Measurements from ENCODE around the gene ADGRG6. TPM values are rescaled to one million over a fixed set of nuclear protein-coding genes. Genes with fewer than 3 reads are reported as not detected.

ADGRG6 gene
- total RNA-seq, 1 experiment from 2014 or later: 30.3 TPM

GRCh38 chr6:142285235-142286087 lies 16.3 kb upstream of the ADGRG6 start:
- intact Hi-C loops (cut with micrococcal nuclease; ENCODE audit: unreplicated experiment): no loop called here
- ChIA-PET CTCF (no interaction called here), POLR2A (ENCODE audit: unreplicated experiment) (no interaction called here)
- Histone ChIP-seq H3K27me3 (ENCODE audit: insufficient read depth, low read depth) (no peaks in the 10 kb centered on the region), H3K79me2 (ENCODE audit: low read depth) (no peaks in the 10 kb centered on the region), H3F3A (ENCODE audit: insufficient read depth, low read depth) (no peaks in the 10 kb centered on the region), H3K9me2 (ENCODE audit: insufficient read depth) (no peaks in the 10 kb centered on the region), H4K20me1 (ENCODE audit: insufficient read depth) (no peaks in the 10 kb centered on the region), H3K4me1 (replicated peaks; ENCODE audit: insufficient read depth) (no peaks in the 10 kb centered on the region), H3K4me3 (no peak overlapping the region), H2AFZ (no peak overlapping the region), H3K9me3 (ENCODE audit: insufficient read depth, low read depth) (no peaks in the 10 kb centered on the region; the same call in 1 of the 2 replicates), H3K36me3 (ENCODE audit: low read depth) (no peaks in the 10 kb centered on the region), H3K27ac (no peak overlapping the region), H3K4me2 (no peak overlapping the region)
- TF ChIP-seq CTCF (conservative IDR thresholded peaks at IDR 0.05) (no peak), EZH2 (IDR thresholded peaks at IDR 0.05; ENCODE audit: low read depth) (no peak)
- no TSS peak for BruUV-seq (replicated peaks)
- DNase-seq: no peak

- Histone ChIP-seq H3K79me2 (ENCODE audit: low read depth) (no peaks in the 10 kb centered on the region), H3F3A (ENCODE audit: insufficient read depth, low read depth) (no peaks in the 10 kb centered on the region), H2AFZ (no peak overlapping the region), H3K9me3 (ENCODE audit: insufficient read depth, low read depth) (no peaks in the 10 kb centered on the region; the same call in 1 of the 2 replicates), H3K4me2 (no peak overlapping the region), H3K9me2 (ENCODE audit: insufficient read depth) (no peaks in the 10 kb centered on the region), H4K20me1 (ENCODE audit: insufficient read depth) (no peaks in the 10 kb centered on the region), H3K4me3 (no peak overlapping the region), H3K27ac (no peak overlapping the region), H3K27me3 (ENCODE audit: insufficient read depth, low read depth) (no peaks in the 10 kb centered on the region), H3K4me1 (replicated peaks; ENCODE audit: insufficient read depth) (no peaks in the 10 kb centered on the region), H3K36me3 (ENCODE audit: low read depth) (no peaks in the 10 kb centered on the region)
- ChIA-PET CTCF (no interaction called here), POLR2A (ENCODE audit: unreplicated experiment) (no interaction called here)
- no TSS peak for BruUV-seq (replicated peaks)
- intact Hi-C loops (cut with micrococcal nuclease; ENCODE audit: unreplicated experiment): no loop called here
- no peak for DNase-seq
- TF ChIP-seq EZH2 (IDR thresholded peaks at IDR 0.05; ENCODE audit: low read depth) (no peak), CTCF (conservative IDR thresholded peaks at IDR 0.05) (no peak)
Measured at GRCh38 chr6:142286088-142286409, 15.8 kb upstream of the ADGRG6 start.

DNA sequence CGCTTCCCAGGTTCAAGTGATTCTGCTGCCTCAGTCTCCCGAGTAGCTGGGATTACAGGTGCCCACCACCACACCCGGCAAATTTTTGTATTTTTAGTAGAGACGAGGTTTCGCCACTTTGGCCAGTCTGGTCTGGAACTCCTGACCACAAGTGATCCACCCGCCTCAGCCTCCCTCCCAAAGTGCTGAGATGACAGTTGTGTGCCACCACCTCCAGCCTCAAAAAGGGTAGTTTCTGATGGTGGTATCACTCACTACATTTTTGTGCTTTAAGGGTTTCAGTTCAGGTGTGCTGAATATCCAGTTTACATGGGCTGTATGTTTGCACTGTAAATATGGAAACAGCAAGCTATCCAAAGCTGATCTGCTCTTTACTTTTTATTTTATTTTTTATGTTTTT lies 12.1 kb upstream of the ADGRG6 start:
- Histone ChIP-seq H3K4me3 (no peak overlapping the region), H3K9me2 (ENCODE audit: insufficient read depth) (no peaks in the 10 kb centered on the region), H4K20me1 (ENCODE audit: insufficient read depth) (no peaks in the 10 kb centered on the region), H3K27ac (no peak overlapping the region), H3K4me1 (replicated peaks; ENCODE audit: insufficient read depth) (no peaks in the 10 kb centered on the region), H3K36me3 (ENCODE audit: low read depth) (no peaks in the 10 kb centered on the region), H3K27me3 (ENCODE audit: insufficient read depth, low read depth) (no peaks in the 10 kb centered on the region), H3K9me3 (ENCODE audit: insufficient read depth, low read depth) (no peaks in the 10 kb centered on the region; the same call in 1 of the 2 replicates), H3K79me2 (ENCODE audit: low read depth) (no peaks in the 10 kb centered on the region), H2AFZ (no peak overlapping the region), H3K4me2 (no peak overlapping the region), H3F3A (ENCODE audit: insufficient read depth, low read depth) (no peaks in the 10 kb centered on the region)
- TF ChIP-seq EZH2 (IDR thresholded peaks at IDR 0.05; ENCODE audit: low read depth): no peak
- TF ChIP-seq CTCF (conservative IDR thresholded peaks at IDR 0.05): no peak
- BruUV-seq (replicated peaks): no TSS peak
- POLR2A ChIA-PET (ENCODE audit: unreplicated experiment): no interaction called here
- intact Hi-C loops (cut with micrococcal nuclease; ENCODE audit: unreplicated experiment): no loop called here
- CTCF ChIA-PET: no interaction called here
- DNase-seq: no peak
